Hippocampal formation (tissue), 2 donors: ENCODE data around the gene COX7A2.

Experiments used
- DNase-seq, 2 donors: peaks; one replicate each; lab custom pipeline; 2025; lab: John Stamatoyannopoulos, UW

Gene COX7A2

GRCh38 chr6:75243333-75244062 lies at the start of gene COX7A2:
Gene COX7A2, minus strand, starts transcription at chr6:75243801. Its CDS starts 67 bp downstream, at chr6:75243734.
- peak; percentile 89 to 99 for DNase-seq

- DNase-seq, result no peak
Observed at GRCh38 chr6:75292555-75292954, 49.0 kb upstream of the COX7A2 start.

- DNase-seq, result no peak
Observed at GRCh38 chr6:75291744-75292143, 48.1 kb upstream of the COX7A2 start.

- no peak for DNase-seq
Observed at GRCh38 chr6:75291331-75291730, 47.7 kb upstream of the COX7A2 start.

GRCh38 chr6:75290136-75290945 lies 46.7 kb upstream of the COX7A2 start:
- DNase-seq, result peak; percentile 35 to 86

GRCh38 chr6:75288023-75288422 lies 44.4 kb upstream of the COX7A2 start:
- DNase-seq, result no peak

- DNase-seq, result no peak
Observed at GRCh38 chr6:75287424-75287823, 43.8 kb upstream of the COX7A2 start.

GRCh38 chr6:75286955-75287354 lies 43.4 kb upstream of the COX7A2 start:
- DNase-seq, result no peak

- DNase-seq, result peak in 1 of 2 donors; percentile 44
Observed at GRCh38 chr6:75285283-75285639, 41.7 kb upstream of the COX7A2 start.

- DNase-seq, result peak; percentile 96 to 100
Observed at GRCh38 chr6:75284632-75285282, 41.2 kb upstream of the COX7A2 start, which contains the start of gene TMEM30A. Gene TMEM30A, minus strand, starts transcription at chr6:75284792. Its CDS starts 154 bp downstream, at chr6:75284638.

- no peak for DNase-seq
Observed at GRCh38 chr6:75283907-75284631, 40.5 kb upstream of the COX7A2 start.

- no peak for DNase-seq
Observed at GRCh38 chr6:75282706-75283105, 39.1 kb upstream of the COX7A2 start.

- DNase-seq, result no peak
Observed at GRCh38 chr6:75281653-75282052, 38.1 kb upstream of the COX7A2 start.

- DNase-seq, result no peak
Observed at GRCh38 chr6:75280131-75280855, 36.7 kb upstream of the COX7A2 start.

- DNase-seq, result no peak
Observed at GRCh38 chr6:75279418-75279817, 35.8 kb upstream of the COX7A2 start.

- no peak for DNase-seq
Observed at GRCh38 chr6:75278474-75279077, 35.0 kb upstream of the COX7A2 start.

GRCh38 chr6:75275067-75275466 lies 31.5 kb upstream of the COX7A2 start:
- no peak for DNase-seq

GRCh38 chr6:75273009-75273408 lies 29.4 kb upstream of the COX7A2 start:
- DNase-seq, result no peak

- no peak for DNase-seq
Observed at GRCh38 chr6:75272145-75272840, 28.7 kb upstream of the COX7A2 start.

GRCh38 chr6:75268988-75269354 lies 25.4 kb upstream of the COX7A2 start:
- DNase-seq, result no peak
